IPS-18a (cell line): ENCODE measurements around the gene CCNJL.
A peak's percentile ranks its signal among the peaks of the same experiment; 100 is the strongest.

Source experiments
- H3K27ac ChIP-seq: one replicate; pipeline ENCODE4 v1.5.1; 2013; ENCODE audit warnings: low read length
- H3K27me3 ChIP-seq: one replicate; pipeline ENCODE4 v1.6.1; 2013; ENCODE audit warnings: mild to moderate bottlenecking, low read length; ENCODE audit not compliant: control insufficient read depth, insufficient read depth
- H3K36me3 ChIP-seq: one replicate; pipeline ENCODE4 v1.6.1; 2013; ENCODE audit warnings: low read depth, low read length; ENCODE audit not compliant: control insufficient read depth
- H3K4me1 ChIP-seq: one replicate; pipeline ENCODE4 v1.6.1; 2013; ENCODE audit warnings: low read depth, low read length; ENCODE audit not compliant: control insufficient read depth
- H3K4me3 ChIP-seq: one replicate; pipeline ENCODE4 v1.5.1; 2013; ENCODE audit warnings: low read length
- H3K9ac ChIP-seq: one replicate; pipeline ENCODE4 v1.6.1; 2013; ENCODE audit warnings: mild to moderate bottlenecking, low read length, moderate library complexity
- H3K9me3 ChIP-seq: one replicate; pipeline ENCODE4 v1.6.1; 2013; ENCODE audit warnings: low read depth, low read length; ENCODE audit not compliant: control insufficient read depth

Gene CCNJL

DNA sequence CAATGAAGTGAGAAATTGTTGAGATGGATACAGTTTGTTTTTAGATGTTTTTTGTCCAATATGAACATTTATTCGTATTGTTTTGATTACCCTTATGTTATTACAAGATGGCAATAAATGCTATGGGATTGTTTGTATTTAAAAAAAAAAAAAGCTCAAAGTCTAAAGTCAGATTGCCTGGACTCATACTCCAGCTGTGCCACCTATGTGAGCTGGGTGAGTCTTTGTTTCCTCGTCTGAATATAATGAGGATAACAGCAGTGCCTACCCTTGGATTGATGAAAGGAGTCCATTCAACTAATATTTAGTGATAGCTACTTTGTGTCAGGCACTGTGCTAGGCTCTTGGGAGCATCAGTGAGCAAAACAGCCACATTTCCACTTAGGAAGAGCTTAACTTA is 14.6 kb upstream of the CCNJL start:
- Histone ChIP-seq H3K27me3 (no peaks in the 10 kb centered on the region), H3K27ac (no peak overlapping the region), H3K36me3 (no peaks in the 10 kb centered on the region), H3K4me1 (no peaks in the 10 kb centered on the region), H3K9me3 (no peaks in the 10 kb centered on the region), H3K9ac (no peak overlapping the region), H3K4me3 (no peak overlapping the region)

DNA sequence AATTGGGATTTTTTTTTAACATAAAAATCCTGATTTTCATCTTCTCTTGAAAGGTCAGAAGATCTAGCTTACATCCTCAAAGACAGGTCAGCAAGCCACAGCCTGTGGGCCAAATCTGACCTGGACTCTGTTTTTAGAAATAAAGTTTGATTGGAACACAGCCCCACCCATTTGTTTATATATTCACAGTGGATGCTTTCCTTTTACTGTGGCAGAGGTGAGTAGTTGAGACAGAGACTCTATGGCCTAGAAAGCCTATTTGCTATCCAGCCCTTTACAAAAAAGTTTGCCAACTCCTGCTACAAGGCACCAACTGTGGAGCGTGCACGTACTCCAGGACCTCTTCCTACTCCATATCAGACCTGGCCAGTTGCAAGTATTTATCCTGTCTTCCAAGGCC is 13.4 kb upstream of the CCNJL start:
- Histone ChIP-seq H3K9ac (no peak overlapping the region), H3K27me3 (no peaks in the 10 kb centered on the region), H3K36me3 (no peaks in the 10 kb centered on the region), H3K9me3 (no peaks in the 10 kb centered on the region), H3K27ac (no peak overlapping the region), H3K4me1 (no peaks in the 10 kb centered on the region), H3K4me3 (no peak overlapping the region)

DNA sequence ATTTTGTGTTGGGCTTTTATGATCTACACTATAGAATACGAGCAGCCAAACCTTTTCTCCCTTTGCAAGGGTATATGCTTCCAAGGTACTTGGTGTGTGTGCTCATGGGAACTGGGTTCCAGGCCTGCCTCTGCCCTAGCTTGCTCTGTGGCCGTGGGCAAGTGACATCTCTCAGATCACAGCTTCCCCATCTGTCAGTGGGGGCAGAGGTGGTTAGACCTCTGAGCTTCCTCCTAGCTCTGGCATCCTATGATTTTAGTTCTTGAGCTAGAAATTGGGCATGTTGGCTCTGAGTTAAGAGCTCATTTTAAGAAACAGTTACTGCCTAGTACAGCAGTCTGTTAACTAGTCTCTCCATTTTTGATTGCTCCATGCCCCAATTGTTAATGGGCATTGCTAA is 12.5 kb upstream of the CCNJL start:
- no peak overlapping the region for H3K4me3 ChIP-seq
- no peaks in the 10 kb centered on the region for H3K36me3 ChIP-seq
- no peaks in the 10 kb centered on the region for H3K27me3 ChIP-seq
- H3K9me3 ChIP-seq, result no peaks in the 10 kb centered on the region
- no peak overlapping the region for H3K9ac ChIP-seq
- no peaks in the 10 kb centered on the region for H3K4me1 ChIP-seq
- no peak overlapping the region for H3K27ac ChIP-seq

DNA sequence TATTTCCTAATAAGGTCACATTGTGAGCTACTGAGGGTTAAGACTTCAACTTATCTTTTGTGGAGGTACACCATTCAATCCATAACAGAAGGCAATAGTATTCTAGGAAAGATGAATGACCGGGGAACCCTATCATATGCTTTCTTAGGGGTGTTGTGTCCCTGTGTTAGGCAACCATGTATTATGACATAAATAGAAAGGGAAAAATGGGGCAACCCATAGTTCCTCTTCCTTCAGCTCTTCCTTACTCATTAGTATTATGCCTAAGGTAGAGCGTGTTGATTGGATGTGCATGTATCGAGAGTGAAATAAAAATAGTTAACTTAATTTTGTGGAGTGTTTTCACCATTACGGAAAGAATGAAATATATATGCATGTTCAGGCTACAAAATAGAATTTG is 6.0 kb upstream of the CCNJL start:
- no peaks in the 10 kb centered on the region for H3K27me3 ChIP-seq
- H3K27ac ChIP-seq, result no peak overlapping the region
- no peaks in the 10 kb centered on the region for H3K9me3 ChIP-seq
- no peak overlapping the region for H3K4me3 ChIP-seq
- H3K36me3 ChIP-seq, result no peaks in the 10 kb centered on the region
- peaks cover 10% of the 10 kb centered on the region for H3K4me1 ChIP-seq
- no peak overlapping the region for H3K9ac ChIP-seq

DNA sequence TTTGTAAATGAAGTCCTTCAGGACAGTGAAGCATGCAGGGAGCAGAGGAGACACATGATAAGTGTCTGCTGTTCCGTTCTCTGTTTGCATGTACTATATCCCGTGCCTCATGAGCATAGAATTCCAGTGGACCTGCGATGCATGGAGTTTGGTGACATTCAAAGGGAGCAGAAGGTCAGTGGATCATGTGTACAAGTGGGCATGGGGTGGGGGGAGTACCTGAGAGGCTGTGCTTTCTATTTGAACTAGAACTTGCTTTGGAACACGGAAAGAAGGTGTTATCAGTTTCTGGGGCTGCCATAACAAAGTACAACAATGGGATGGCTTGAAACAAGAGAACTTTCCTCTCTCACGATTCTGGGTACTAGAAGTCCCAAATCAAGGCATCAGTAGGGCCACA is 5.1 kb upstream of the CCNJL start:
- Histone ChIP-seq H3K36me3 (no peaks in the 10 kb centered on the region), H3K27me3 (no peaks in the 10 kb centered on the region), H3K9ac (no peak overlapping the region), H3K4me1 (peaks cover 17% of the 10 kb centered on the region), H3K27ac (no peak overlapping the region), H3K9me3 (no peaks in the 10 kb centered on the region), H3K4me3 (no peak overlapping the region)

DNA sequence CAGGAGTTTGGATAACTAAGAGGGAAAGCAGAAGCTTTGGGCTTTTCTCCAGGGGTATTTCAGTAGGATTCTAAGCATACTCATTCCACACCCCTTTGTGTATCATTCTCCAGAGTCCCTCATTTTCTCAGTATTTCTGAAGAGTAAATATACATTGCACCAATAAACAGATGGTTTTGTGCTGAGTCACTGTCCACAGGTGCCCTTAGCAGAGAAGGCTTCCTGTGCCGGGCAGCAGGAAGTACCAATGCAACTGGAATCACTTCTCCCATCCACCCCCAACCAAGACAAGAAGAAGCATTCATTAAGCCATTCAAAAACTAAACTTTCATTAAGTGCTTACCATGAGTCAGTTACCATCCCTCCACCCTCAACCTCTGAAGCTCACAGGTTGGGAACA is 3.6 kb upstream of the CCNJL start:
- Histone ChIP-seq H3K4me3 (no peak overlapping the region), H3K27ac (no peak overlapping the region), H3K9me3 (no peaks in the 10 kb centered on the region), H3K4me1 (peaks cover 18% of the 10 kb centered on the region), H3K27me3 (no peaks in the 10 kb centered on the region), H3K9ac (no peak overlapping the region), H3K36me3 (no peaks in the 10 kb centered on the region)

DNA sequence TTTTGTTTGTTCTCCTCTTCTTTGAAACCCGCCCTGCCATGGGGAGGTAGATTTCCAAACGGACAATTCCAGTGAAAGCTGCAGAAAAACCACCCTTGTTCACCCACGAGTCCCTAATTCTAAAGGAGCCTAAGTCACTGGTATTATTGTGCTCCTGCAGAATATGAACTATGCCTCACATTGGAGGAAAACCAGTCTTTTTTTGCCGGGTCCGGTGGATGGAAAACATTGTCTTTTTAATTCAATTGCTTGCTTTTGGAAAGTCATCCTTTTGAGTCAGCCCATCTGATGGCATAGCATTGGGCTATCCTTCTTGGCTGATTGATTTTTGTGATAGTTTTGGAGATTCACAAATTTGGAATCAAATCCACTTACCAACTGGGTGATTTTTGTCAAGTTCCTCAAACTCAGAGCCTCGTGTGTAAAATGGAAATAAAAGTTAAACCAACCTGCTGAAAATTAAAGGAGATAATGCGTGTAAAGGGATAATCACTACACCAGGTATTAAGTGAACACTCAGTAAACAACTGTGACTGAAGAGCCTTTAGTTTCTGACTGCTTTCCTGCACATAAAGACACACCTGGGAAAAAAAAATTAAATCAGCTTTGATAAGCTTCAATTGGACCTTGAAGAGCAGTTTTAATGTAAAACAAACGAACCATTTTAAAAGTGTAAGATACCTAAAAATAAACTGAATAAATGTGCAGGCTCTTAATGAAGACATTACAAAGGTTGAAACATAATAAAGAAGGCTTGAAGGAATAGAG is 780 bp upstream of the CCNJL start:
- H3K36me3 ChIP-seq, result peaks cover 15% of the 10 kb centered on the region
- H3K4me1 ChIP-seq, result peaks cover 21% of the 10 kb centered on the region
- H3K9me3 ChIP-seq, result no peaks in the 10 kb centered on the region
- no peaks in the 10 kb centered on the region for H3K27me3 ChIP-seq
- H3K4me3 ChIP-seq, result peak overlapping the region; percentile 88
- H3K9ac ChIP-seq, result peak overlapping the region; percentile 76
- H3K27ac ChIP-seq, result peak overlapping the region; percentile 59

DNA sequence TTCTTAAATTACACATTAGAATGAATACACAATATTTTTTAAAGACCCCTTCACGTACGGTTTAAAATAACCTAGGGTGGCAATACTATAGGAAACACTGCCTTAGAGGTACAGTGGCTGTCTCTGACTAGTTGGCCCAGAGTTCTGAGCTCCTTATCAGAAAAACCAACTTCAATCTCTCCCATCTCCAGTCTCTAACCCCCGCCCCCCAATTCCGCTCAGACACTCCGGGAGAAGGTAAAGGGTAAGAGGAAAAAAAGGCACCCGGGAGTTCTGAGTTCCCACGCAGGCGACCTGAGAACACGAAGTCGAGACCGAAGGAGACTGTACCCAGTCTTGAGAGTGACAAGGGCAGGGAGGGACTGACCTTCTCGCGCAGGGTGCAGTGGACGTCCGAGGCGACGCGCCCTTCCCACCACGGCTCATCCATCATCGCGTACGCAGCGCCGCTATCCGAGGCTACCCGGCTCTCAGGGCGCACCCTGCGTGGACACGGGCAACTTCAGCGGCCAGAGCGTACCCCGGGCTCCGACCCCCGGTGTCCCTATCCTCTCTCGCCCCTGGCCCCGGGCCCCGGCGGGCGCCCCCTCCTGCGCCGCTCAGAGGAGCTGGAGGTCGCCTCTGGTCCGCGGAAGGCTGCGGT is 752 bp downstream of the CCNJL start:
- H3K9me3 ChIP-seq, result no peaks in the 10 kb centered on the region
- peak overlapping the region; percentile 76 for H3K9ac ChIP-seq
- H3K27ac ChIP-seq, result no peak overlapping the region
- peaks cover 30% of the 10 kb centered on the region for H3K36me3 ChIP-seq
- peak overlapping the region; percentile 88 for H3K4me3 ChIP-seq
- H3K4me1 ChIP-seq, result peaks cover 21% of the 10 kb centered on the region
- H3K27me3 ChIP-seq, result no peaks in the 10 kb centered on the region

DNA sequence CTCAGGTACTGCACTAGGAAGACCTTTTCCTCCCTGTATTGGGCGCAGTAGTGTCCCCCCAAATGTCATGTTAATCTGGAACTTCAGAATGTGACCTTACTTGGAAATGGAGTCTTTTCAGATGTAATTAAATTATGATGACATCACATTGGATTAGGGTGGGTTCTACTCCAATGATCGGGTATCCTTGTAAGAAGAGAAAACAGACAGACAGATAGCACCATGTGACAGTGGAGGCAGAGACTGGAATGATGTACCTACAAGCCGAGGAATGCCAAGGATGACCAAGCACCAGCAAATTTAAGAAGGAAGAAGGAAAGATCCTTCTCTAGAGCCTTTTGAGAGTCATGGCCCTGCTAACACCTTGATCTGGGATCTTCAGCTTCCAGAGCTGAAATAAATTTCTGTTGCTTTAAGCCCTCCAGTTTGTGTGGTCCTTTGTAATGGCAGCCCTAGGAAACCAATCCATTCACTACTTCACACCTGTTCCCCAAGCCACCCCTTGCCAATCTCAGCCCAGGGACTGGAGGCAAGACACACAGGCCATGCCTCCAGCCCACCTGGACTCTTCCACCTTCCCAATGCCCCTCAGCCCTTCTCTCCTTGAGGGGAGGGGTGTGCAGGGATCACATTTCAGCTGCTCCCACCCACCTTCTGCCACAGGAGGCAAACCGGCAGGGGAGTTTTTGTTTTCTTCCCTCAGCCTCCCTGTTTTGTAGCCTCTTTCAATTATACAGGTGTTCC is 1.6 kb downstream of the CCNJL start:
- H3K9ac ChIP-seq, result no peak overlapping the region
- H3K9me3 ChIP-seq, result no peaks in the 10 kb centered on the region
- H3K36me3 ChIP-seq, result peaks cover 32% of the 10 kb centered on the region
- H3K27me3 ChIP-seq, result no peaks in the 10 kb centered on the region
- H3K4me1 ChIP-seq, result peaks cover 16% of the 10 kb centered on the region
- H3K4me3 ChIP-seq, result peak overlapping the region; percentile 88
- no peak overlapping the region for H3K27ac ChIP-seq

DNA sequence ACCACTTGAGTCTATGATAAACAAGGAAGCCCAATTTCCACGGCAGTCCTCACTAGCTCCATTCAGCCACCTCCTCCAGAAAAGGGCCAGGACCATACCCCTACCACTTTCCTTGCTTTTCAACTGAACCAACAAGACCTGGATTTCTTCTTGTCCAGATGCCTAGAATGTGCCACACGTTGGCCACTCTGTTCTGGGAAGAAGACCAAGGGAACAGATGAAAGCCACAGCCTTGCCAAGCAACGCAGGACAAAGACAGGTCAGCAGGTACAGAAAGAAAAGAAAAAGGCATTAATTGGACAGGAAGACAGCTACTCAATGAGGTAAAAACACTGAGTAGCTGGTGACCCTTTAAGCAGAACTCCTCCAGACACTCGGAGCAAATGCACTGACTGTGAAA is 2.2 kb downstream of the CCNJL start:
- Histone ChIP-seq H3K9ac (no peak overlapping the region), H3K4me3 (no peak overlapping the region)

DNA sequence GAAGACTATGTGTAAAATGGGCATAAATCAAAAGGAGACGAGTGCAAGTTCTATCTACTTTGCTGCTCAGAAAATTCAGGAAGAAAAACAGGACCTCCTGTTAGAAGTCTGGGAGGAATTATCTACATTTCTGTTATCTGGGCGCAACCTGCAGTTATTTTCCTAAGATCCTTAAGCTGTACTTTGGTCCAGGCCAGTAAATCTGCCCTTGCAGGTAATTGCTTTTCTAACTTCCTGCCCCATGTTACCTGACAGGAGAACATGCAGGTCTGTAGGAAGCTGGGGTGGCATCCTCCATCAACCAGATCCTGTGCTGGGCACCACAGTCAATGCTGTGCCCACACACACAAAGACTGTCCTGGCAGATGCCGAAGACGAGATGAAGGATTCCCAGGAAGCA is 5.7 kb downstream of the CCNJL start:
- Histone ChIP-seq H3K4me1 (peaks cover 4% of the 10 kb centered on the region), H3K27me3 (no peaks in the 10 kb centered on the region), H3K4me3 (no peak overlapping the region), H3K36me3 (peaks cover 44% of the 10 kb centered on the region), H3K9ac (no peak overlapping the region), H3K27ac (no peak overlapping the region), H3K9me3 (no peaks in the 10 kb centered on the region)

More for the DNA sequence above, 2.2 kb downstream of the CCNJL start:
- H3K27me3 ChIP-seq, result no peaks in the 10 kb centered on the region
- H3K27ac ChIP-seq, result no peak overlapping the region
- peaks cover 36% of the 10 kb centered on the region for H3K36me3 ChIP-seq
- H3K4me1 ChIP-seq, result peaks cover 14% of the 10 kb centered on the region
- H3K9me3 ChIP-seq, result no peaks in the 10 kb centered on the region
